Measurements from ENCODE around the gene COMMD10. TPM values are rescaled to one million over a fixed set of nuclear protein-coding genes. Genes with fewer than 3 reads are reported as not detected.

Gene COMMD10
- total RNA-seq, 2 donors from 2014 or later = 27.8 to 28.7 TPM

DNA sequence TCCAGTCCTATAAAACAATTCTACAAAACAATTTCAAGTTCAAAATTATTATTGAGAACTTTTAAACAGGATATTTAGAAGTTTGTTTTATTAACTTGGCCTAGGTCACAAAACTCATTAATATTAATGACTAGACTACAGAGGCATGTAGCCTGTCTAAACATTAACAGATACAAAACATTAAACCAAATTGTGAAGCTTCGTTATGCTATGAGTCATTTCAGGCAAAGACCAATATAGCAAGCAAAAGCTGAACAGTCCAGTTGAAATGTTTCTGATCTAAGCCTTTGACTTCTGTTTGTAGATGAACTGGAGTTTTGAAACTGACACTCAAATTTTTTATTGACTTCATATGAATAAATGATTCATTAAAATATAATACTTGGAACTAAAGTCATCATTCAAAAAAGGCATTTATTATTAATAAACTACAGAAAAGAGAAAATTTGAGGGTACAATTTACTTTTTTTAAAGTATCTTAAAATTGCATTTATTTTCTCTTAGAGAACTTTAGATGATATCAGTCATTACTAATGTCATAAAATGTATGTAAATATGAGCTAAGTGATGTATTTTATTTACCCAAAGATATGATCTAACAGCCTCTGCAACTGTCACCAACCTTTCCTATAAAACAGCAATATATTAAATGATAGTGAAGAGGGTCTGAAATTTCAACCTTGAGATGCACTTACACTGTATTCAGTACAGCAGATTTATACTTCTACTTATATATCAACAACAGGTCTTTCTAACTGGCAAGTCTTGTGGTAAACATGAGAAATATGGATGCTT, 188.8 kb downstream of the COMMD10 start:
- DNase-seq (no peak), ATAC-seq (no peak)
- intact Hi-C loops (cut with DNase I) = no loop called here

DNA sequence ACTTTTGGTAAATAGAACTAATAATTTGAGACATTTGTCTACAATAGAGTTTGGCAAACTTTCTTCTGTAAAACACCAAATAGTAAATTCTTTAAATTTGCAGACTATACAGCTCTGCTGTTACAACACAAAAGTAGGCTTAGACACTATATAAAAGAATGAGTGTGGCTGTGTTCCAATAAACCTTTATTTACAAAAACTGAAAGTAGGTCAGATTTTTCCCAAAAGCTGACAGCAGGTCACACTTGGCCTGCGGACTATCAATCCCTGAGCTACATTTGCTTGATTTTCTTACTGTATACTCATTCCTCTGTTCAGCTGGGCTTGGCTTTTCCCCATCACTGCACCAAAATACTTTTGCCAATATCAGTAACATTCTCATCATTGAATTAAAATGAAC, 189.4 kb downstream of the COMMD10 start:
- intact Hi-C loops (cut with DNase I) = no loop called here
- no peak for DNase-seq
- no peak for ATAC-seq

DNA sequence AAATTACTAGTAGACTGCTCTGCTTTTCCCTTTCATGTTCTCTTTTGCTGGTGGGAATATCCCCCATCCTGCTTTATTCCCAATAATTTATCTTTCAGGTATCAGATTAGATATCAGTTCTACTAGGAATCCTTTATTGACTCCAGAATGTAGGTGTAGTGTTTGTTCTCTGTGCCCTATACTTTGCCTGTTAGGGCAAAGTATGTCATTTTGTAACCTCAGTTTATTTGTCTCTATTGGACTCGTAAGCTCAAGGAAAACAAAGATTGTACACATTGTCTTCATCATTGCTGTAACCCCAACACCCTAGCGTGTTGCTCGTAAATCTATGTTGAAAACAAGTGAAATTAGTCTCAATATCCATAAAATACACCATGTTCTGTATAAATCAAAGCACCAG, 190.5 kb downstream of the COMMD10 start:
- DNase-seq (no peak), ATAC-seq (no peak)
- intact Hi-C loops (cut with DNase I) = no loop called here

DNA sequence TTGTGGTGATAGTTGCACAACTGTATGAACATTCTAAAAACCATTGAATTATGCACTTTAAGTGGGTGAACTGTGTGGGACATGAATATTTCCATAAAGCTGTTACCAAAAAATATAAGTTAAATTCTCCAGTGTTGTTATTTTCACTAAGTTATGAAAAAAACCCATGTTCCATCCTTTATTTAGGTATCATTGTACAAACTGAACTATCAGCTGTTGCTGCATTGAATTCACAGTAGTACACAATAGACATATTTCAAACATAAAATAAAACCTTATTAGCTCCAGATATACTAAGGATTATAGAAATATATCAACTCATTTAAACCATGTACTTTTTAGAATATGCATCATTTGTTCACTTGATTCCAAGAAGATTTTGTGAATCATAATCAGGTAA, 192.1 kb downstream of the COMMD10 start:
- DNase-seq = no peak
- ATAC-seq = no peak
- intact Hi-C loops (cut with DNase I) = no loop called here

DNA sequence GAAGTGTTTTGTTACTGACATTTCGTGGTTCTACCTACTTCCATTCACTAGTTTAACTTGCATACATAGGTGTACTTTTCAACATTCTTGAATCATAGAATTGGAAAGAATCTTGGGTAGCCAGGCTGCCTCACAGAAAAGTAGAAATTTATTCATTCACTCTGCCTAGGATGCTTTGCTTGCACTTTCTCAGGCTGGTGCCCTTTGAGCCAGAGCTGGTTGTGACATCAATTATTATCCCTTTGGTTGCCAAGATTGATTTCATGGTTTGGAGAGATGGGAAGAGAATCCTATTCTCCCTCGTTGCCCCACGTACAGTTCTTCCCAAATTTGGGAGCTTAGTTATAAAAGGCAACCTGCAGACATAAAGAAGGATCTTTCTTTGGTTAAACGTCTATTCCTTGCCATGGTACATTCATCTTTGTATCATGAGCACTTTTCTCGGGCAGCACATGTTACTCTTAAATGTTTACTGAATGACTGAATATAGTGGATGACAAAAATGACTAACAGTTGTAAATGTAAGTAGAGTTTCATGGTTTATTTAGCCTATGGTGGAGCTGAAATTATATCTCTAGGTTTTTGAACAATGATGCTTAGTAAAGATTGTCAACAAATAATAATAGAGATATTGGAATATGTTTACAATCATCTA, 195.5 kb downstream of the COMMD10 start:
- ATAC-seq (no peak), DNase-seq (no peak)
- intact Hi-C loops (cut with DNase I) = no loop called here

DNA sequence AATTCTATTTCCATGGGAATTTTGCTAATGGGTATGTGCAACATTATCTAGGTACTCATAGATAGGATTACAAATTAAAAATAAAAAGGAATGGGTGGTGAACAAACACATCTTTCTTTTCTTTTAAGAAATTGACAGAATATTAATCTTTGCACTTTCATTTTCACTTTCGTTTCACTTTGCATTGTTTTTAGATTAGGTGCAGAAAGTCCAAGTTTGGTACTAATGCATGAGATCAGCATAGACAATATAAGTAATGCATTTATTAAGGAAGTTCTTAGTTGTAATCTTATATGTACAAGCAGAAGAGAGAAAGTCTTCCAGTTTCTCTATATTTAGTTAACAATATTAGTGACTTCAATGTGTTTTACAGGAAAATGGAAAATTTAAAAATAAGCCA, 196.5 kb downstream of the COMMD10 start:
- DNase-seq (no peak), ATAC-seq (no peak)
- intact Hi-C loops (cut with DNase I) = no loop called here

DNA sequence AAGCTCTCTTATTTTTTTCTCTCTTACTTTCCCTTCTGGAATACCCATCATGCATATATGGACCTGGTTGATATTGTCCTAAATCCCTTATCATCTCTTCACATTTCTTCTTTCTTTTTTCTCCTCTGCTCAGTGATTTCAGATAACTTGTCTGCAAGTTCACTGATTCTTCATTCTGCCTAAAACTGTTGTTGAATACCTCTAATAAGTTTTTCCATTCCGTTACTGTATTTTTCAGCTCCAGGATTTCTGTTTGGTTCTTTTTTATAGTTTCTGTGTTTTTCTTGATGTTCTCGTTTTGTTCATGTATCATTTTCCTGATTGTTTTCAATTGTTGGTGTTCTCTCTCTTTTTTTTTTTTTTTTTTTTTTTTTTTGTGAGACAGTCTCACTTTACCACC, 203.7 kb downstream of the COMMD10 start:
- intact Hi-C loops (cut with DNase I) = no loop called here
- ATAC-seq = no peak
- DNase-seq = no peak

DNA sequence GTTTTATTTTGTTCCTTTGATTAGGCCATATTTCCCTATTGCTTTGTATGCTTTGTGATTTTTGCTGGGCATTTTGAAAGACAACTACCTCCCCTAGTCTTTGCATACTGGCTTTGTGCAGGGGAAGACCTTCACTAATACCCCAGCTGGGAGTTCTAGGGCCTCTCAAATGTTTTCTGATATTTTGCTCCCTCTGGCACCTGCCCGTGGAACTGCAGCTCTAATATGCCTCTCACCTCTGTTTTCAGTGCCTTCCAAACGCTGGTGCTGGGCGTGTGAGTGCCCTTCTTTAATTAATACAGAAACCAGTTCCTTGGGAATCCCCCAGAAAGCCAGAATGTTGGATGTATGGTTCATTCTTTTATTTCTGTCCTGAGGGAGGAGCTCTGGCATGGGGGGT, 204.5 kb downstream of the COMMD10 start:
- DNase-seq (no peak), ATAC-seq (no peak)
- intact Hi-C loops (cut with DNase I) = no loop called here

DNA sequence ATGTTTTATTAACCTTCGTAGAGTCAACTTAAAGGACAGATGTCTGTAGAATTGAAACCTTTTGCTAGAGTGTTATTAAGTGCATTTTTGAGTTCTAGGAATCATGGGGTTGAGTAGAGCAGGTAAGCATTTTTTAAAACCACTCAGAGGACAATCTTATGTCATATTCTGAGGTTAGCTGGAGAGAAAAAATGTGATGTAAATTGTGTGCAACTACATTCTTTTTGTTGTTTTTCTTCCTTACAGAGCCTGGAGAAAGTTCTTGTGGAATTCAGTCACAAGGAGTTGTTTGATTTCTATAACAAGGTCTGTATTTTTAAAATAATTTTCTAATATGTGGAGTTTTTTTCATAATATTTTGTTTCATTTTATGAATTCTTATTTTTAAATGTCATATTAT, 206.4 kb downstream of the COMMD10 start:
- intact Hi-C loops (cut with DNase I) = no loop called here
- DNase-seq (no peak), ATAC-seq (no peak)

DNA sequence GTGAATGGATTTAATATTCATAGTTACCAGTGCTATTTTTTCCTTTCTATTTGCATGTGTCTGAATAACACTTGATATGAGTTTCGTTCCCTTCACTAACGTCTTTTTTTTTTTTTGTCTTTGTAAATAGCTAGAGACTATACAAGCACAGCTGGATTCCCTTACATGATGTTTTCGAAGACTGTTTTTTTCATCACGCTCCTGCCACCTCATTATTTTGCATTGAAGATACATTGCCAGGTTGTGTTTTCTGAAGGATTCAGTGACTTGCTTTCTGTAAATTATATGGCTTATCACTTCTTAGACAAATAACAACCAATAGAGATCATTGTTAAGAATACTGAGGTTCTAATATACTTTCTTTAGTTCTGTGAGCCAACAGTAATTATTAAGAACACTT, 207.5 kb downstream of the COMMD10 start:
- intact Hi-C loops (cut with DNase I) = no loop called here
- DNase-seq = no peak
- no peak for ATAC-seq

DNA sequence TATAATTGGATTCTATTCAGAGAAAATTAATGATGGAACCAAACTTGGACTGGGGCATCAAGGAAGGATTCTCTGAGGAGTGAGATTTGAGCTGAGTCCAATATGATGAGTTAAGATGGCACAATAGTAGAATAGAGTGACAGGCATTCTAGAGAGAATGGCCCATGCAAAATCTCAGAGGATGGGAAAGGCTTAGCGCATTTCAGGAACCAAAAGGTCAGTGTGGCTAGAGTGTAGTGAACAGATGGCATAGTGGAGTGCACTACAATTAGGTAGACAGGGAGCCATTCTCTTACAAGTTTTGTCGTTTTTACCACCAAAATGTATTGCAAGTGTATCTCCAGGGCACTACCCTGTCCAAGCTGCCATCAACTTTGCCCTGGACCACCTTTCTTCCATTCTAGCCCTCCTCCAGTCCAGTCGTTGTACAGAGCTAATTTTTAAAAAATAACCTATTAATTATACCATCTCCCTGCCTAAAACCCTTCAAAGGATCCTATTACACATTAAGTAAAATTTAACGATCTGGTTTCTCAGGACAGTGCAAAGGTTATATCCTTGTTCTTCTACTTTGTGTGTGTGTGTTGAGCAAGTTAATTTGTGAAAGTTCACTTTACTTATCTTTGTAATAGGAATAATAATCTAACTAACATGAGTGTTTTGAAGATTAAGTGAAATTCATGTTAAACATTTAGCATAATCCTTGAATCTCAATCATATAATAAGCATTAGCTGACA, 211.7 kb downstream of the COMMD10 start:
- DNase-seq (no peak), ATAC-seq (no peak)
- intact Hi-C loops (cut with DNase I) = no loop called here

DNA sequence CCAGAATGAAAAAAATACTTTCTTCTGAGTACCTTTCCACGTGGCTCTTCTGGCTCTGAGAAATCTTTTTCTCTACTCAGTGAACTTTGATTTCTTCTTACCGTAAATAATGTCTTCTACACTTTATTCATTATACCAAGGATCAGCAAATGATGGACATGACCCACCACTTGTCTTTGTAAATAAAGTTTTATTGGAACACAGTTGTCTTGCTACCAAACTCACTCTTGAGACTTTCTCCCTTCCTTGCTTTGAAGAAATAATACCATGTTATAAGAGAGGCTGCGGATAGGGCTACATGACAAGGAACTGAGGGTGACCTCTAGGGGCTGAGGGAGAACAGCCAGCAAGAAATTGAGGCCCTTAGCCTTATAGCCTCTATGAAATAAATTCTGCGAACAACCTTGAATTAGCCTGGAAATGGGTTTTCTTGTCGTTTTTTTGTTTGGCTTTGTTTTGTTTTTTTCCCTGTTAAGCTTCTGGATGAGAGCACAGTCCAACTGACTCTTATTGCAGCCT, 212.5 kb downstream of the COMMD10 start:
- ATAC-seq = no peak
- no peak for DNase-seq
- intact Hi-C loops (cut with DNase I) = no loop called here

DNA sequence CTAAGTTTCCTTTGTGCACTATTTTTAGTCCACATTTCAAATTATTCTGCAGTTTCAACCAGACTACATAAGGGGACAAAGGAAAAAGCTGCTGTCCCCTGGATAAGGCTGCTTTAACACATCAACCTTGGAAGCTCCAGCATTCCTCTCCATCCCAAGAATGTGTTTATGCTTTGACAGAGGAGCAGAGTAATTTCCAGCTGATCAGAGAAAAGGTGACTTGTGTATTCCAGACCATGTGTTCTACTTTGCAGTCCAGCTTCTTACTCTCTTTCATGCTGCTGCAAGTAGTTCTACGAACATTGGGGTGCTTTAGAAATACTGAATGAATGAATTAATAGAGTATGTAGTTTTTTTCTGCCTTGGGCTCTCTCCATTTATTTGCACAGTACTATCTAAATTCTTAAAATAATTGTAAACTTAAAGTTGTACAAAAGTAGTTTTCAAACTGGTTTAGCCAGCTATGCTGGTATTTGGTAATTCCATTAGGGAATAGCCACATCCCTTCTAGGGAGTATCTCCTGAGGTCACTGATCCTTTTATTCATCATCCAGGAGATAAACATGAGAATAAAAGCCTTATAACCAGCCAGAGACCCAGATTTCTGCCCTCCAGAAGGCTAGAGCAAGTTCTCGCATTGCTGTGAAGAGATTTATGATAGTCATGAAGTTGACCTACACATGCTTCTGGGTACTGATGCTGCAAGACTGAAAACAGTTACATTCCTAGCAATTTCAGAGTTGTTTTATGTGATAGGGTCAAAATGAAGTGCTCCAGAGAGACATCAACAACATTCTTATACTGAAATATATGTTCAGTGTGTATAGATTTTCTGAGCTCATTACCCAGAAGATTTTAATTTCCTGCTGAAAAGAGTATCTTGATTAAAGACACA, 215.2 kb downstream of the COMMD10 start:
- DNase-seq = no peak
- intact Hi-C loops (cut with DNase I) = no loop called here
- no peak for ATAC-seq

DNA sequence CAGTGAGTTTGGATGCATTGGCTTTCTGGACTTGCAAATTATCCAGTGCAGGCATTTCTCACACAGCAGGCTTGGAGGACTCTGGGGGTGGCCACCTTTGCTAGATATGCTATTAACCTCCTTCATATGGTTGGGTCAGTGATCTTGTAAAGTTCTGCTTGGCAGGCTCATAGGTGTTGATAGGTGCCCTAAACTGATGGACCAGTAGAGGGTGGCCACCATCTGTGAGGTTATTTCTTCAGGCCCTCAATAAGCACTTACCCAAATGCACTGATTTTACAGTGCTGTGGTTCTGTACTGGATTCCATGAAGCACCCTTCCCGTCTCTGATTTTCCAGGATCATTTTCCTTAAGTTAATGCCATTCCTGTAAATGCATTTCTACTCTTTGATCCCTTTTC, 216.3 kb downstream of the COMMD10 start:
- ATAC-seq = no peak
- DNase-seq = no peak
- intact Hi-C loops (cut with DNase I) = no loop called here

DNA sequence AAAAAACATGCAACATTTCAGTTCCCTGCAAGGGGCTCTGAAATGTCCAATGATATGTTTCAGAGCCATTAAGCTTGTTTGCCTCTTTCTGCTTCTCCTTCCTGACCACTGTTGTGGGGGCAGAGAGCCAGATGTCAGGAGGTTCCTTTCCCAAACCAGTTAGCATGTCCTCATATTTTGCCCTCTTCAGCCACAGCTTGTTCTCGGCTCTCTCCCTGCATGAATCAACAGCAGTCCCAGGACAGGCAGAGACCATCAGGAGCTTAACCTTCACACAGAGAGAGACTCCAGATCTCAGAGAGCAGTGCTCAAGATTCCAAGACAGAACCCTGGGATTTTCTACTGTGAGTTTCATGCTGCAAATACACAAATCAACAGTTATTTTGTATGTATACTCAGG, 218.5 kb downstream of the COMMD10 start:
- intact Hi-C loops (cut with DNase I) = no loop called here
- ATAC-seq = no peak
- no peak for DNase-seq

DNA sequence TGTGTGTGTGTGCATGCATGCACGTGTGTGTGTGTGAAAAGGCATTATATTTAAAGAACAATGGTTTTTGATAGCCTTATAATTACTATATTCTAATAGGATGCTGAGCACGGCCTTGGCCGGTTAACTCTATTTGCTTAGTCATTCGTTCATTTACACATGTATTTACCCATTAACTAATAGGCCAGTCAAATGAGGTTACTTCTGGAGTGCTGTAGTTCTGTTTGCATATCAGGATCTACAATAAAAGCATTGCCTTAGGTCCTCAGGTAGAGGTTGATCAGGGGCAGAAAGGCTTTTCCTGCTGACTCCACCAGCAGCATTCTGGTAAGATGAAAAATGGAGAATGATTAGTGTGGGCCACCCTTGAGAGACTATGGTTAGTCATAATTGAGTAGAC, 219.0 kb downstream of the COMMD10 start:
- DNase-seq (no peak), ATAC-seq (no peak)
- intact Hi-C loops (cut with DNase I) = no loop called here

DNA sequence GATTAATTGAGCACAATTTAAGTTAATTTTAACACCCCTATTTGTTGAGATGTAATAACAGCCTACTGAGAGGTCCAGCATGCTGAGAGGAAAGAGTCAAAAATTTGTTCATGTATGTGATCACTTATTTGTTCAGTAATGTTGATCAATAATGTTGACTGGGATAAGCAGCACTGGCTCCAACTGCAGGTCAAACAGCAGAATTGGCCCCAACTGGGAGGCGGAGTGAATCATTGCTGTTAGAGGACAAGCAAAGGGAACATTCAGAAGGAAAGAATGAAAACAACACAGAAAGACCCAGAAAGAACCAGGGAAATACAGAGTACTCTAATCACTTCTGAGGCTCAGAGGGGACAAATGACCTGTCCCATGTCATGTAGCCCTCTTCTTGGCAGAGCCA, 221.1 kb downstream of the COMMD10 start:
- DNase-seq (no peak), ATAC-seq (no peak)
- intact Hi-C loops (cut with DNase I) = no loop called here

DNA sequence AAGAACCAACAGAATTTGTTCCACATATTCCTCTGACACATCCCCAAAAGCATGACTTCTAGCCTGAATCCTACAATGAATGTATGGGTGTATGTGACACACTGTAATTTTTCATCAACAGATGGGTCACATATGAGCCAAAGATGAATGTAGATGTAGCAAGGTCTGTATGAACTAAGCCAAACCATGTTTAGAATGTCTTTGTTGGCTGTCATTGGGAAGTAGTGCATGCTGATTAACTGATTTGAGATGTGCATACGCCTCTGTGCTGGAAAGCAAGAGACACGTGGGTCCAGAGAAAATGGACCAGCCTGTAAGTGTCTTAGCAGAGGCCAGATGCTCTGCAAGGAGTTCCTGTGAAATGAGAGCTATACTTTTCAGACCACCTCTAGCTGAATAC, 222.0 kb downstream of the COMMD10 start:
- no peak for DNase-seq
- intact Hi-C loops (cut with DNase I) = no loop called here
- ATAC-seq = no peak

DNA sequence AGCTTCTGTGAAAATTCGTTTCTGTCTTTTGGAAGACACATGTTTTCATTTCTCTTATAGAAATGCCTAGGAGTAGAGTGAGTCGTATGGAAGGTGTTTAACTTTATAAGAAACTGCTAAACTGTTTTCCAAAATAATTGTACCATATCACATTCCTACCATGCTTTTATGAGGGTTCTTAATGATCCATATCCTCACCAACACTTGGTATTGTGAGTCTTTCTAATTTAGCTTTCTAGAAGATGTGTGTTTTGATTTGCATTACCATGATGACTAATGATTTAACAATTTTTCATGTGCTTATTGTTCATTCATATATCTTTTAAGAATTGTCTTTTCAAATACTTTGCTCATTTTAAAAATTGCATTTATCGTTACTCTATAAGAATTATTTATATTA, 223.6 kb downstream of the COMMD10 start:
- DNase-seq = no peak
- no peak for ATAC-seq
- intact Hi-C loops (cut with DNase I) = no loop called here

Data from left cardiac atrium (tissue), 4 donors.